ENCODE results near the gene GTF2A1. TPM values are rescaled to one million over a fixed set of nuclear protein-coding genes. Genes with fewer than 3 reads are reported as not detected.

Gene GTF2A1
- polyA plus RNA-seq, 3 donors = 7.9 to 15.8 (median 9.2) TPM

GRCh38 chr14:81162941-81163340, 57.8 kb downstream of the GTF2A1 start:
- Histone ChIP-seq H4K20me1 (ENCODE audit: insufficient read depth, low read length) (no peaks in the 10 kb centered on the region), H3K4me3 (replicated peaks in 1 of 3; ENCODE audit: low read depth in 2 of 3, low read length in 3 of 3) (peak overlapping the region in 1 of 3 experiments; percentile 11), H3K4me2 (replicated peaks; ENCODE audit: extremely low read depth, low read length, poor library complexity, severe bottlenecking) (peak overlapping the region; percentile 7), H3K79me2 (ENCODE audit: insufficient read depth, low read length) (no peaks in the 10 kb centered on the region), H3K9ac (ENCODE audit: insufficient read depth, low read length, poor library complexity, severe bottlenecking) (no peak overlapping the region), H3K36me3 (replicated peaks in 1 of 2; ENCODE audit: control insufficient read depth in 1 of 2, insufficient read depth in 2 of 2, low read length in 2 of 2) (no peaks in the 10 kb centered on the region), H3K9me3 (replicated peaks in 1 of 2; ENCODE audit: control insufficient read depth in 1 of 2, insufficient read depth in 1 of 2, low read length in 2 of 2) (peaks cover 0 to 4% of the 10 kb centered on the region in 2 donors), H2AFZ (ENCODE audit: insufficient read depth, low read depth, low read length, poor library complexity, severe bottlenecking) (no peak overlapping the region), H3K4me1 (ENCODE audit: control insufficient read depth in 1 of 2, insufficient read depth in 2 of 2, low read length in 2 of 2) (peaks cover 19 to 25% of the 10 kb centered on the region in 2 donors), H3K27ac (ENCODE audit: low read depth in 1 of 2, low read length in 2 of 2) (peak overlapping the region in 1 of 2 donors; percentile 66), H3K27me3 (ENCODE audit: control insufficient read depth in 2 of 2, insufficient read depth in 2 of 2, low read length in 2 of 2) (no peaks in the 10 kb centered on the region)
- intact Hi-C loops (cut with micrococcal nuclease) = loop anchor here in 1 of 2 donors (10.0 kb wide), 1 partner anchor 208 kb away; the partner anchor contains the start of gene TSHR
- Mint-ChIP-seq H3K27ac (peak overlapping the region; percentile 73 to 88 (median 82)), H3K4me3 (no peak overlapping the region), H3K36me3 (peaks cover 0 to 3% of the 10 kb centered on the region in 2 donors), H3K4me1 (peaks cover 29% of the 10 kb centered on the region), H3K9me3 (peaks cover 0 to 4% (median 0%) of the 10 kb centered on the region in 7 donors), H3K27me3 (ENCODE audit: low read depth in 3 of 3) (peaks cover 0 to 2% (median 2%) of the 10 kb centered on the region in 3 donors)
- TF ChIP-seq CTCF (IDR thresholded peaks at IDR 0.05) = no peak
- DNase-seq = peak; percentile 63 to 85 (median 82)
- no CpG with 5 or more reads among the region's 3 CpGs for whole genome bisulfite sequencing (ENCODE audit: insufficient coverage)

GRCh38 chr14:81161749-81162148, 59.0 kb downstream of the GTF2A1 start:
- H3K4me3 ChIP-seq (replicated peaks in 1 of 3; ENCODE audit: low read depth in 2 of 3, low read length in 3 of 3) = no peak overlapping the region
- intact Hi-C loops (cut with micrococcal nuclease) = loop anchor here in 1 of 2 donors (10.0 kb wide), 1 partner anchor 207 kb away; the partner anchor contains the start of gene TSHR
- H2AFZ ChIP-seq (ENCODE audit: insufficient read depth, low read depth, low read length, poor library complexity, severe bottlenecking) = no peak overlapping the region
- no peak overlapping the region for H3K27ac ChIP-seq (ENCODE audit: low read depth in 1 of 2, low read length in 2 of 2)
- H3K4me3 Mint-ChIP-seq = no peak overlapping the region
- H3K79me2 ChIP-seq (ENCODE audit: insufficient read depth, low read length) = no peaks in the 10 kb centered on the region
- H3K9me3 Mint-ChIP-seq = peaks cover 0 to 4% (median 0%) of the 10 kb centered on the region in 7 donors
- no peaks in the 10 kb centered on the region for H3K36me3 ChIP-seq (replicated peaks in 1 of 2; ENCODE audit: control insufficient read depth in 1 of 2, insufficient read depth in 2 of 2, low read length in 2 of 2)
- H4K20me1 ChIP-seq (ENCODE audit: insufficient read depth, low read length) = no peaks in the 10 kb centered on the region
- H3K36me3 Mint-ChIP-seq = peaks cover 0 to 3% of the 10 kb centered on the region in 2 donors
- no peaks in the 10 kb centered on the region for H3K27me3 ChIP-seq (ENCODE audit: control insufficient read depth in 2 of 2, insufficient read depth in 2 of 2, low read length in 2 of 2)
- TF ChIP-seq CTCF (IDR thresholded peaks at IDR 0.05) = no peak
- H3K27me3 Mint-ChIP-seq (ENCODE audit: low read depth in 3 of 3) = peaks cover 0 to 2% (median 2%) of the 10 kb centered on the region in 3 donors
- peak overlapping the region in 3 of 7 donors; percentile 63 to 82 (median 81) for H3K27ac Mint-ChIP-seq
- no peak overlapping the region for H3K9ac ChIP-seq (ENCODE audit: insufficient read depth, low read length, poor library complexity, severe bottlenecking)
- no CpG with 5 or more reads among the region's 1 CpG for WGBS (ENCODE audit: insufficient coverage)
- peaks cover 40% of the 10 kb centered on the region for H3K4me1 Mint-ChIP-seq
- peaks cover 23 to 36% of the 10 kb centered on the region in 2 donors for H3K4me1 ChIP-seq (ENCODE audit: control insufficient read depth in 1 of 2, insufficient read depth in 2 of 2, low read length in 2 of 2)
- no peak overlapping the region for H3K4me2 ChIP-seq (replicated peaks; ENCODE audit: extremely low read depth, low read length, poor library complexity, severe bottlenecking)
- DNase-seq = no peak
- H3K9me3 ChIP-seq (replicated peaks in 1 of 2; ENCODE audit: control insufficient read depth in 1 of 2, insufficient read depth in 1 of 2, low read length in 2 of 2) = peaks cover 0 to 4% of the 10 kb centered on the region in 2 donors

All from CD14-positive monocyte (primary cell).